ENCODE results near the gene TAS1R2.
"Not testable (repeated sequence)": the region's sequence is repeated elsewhere in the genome, so short reads cannot be mapped to it uniquely, and the experiment has no call there.

TAS1R2 gene

DNA sequence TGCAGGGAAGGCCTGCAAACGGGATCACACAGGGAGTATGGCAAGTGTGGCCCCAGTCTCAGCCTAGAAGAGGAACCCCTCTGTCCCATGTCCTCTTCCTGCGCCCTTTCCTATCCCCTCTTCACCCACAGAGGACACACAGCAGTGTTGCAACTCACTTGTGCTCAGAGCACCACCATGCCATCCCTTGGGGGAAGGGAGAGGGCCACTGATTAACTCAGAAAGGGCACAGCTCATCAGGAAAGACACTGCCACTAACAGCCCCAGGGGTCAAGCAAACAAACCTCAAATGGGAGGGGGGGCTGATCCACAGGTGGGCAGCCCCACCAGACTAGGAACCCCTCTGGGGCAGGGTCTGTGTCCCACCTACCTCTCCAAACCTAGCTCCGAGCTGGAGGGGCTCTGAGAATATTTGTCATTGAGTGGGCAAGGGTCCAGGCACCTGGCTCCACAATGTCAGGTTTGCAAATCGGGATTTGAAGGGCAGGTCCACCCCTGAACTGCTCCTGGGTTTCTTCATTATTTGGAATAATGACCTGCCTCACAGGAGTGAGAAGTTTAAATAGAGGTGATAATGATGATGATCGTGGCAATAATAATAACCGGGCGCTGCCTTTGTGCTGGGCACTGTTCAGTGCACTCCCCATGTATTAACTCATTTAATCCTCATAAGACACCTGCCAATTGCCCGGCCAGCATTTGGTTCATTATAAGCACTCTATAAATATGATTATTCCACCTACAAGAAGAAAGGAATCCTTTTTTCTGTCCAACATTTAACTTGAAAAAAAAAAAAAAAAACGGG, 41.9 kb upstream of the TAS1R2 start:
- H3K9me3 ChIP-seq (replicated peaks in 1 of 11): no peaks in the 10 kb centered on the region
- no peak for TF ChIP-seq Cebpa-rat (IDR thresholded peaks at IDR 0.05)
- H3K4me2 ChIP-seq: peak overlapping the region; percentile 86 to 98 (median 94)
- peaks cover 0 to 23% (median 8%) of the 10 kb centered on the region in 11 experiments; a peak in 9 of 22 replicates for H3K36me3 ChIP-seq
- H3K9ac ChIP-seq: peak overlapping the region; percentile 84 to 97 (median 90); a peak in 20 of 22 replicates
- H4K20me1 ChIP-seq: peaks cover 0 to 17% (median 7%) of the 10 kb centered on the region in 11 experiments; a peak in 7 of 22 replicates
- no peaks in the 10 kb centered on the region for H3K27me3 ChIP-seq
- peak overlapping the region; percentile 75 to 95 (median 89) for H3K4me3 ChIP-seq
- H3K4me1 ChIP-seq: peaks cover 42 to 70% (median 68%) of the 10 kb centered on the region in 10 experiments
- H3K27ac ChIP-seq: peak overlapping the region in 5 of 11 experiments; percentile 11 to 98 (median 89); a peak in 6 of 22 replicates

DNA sequence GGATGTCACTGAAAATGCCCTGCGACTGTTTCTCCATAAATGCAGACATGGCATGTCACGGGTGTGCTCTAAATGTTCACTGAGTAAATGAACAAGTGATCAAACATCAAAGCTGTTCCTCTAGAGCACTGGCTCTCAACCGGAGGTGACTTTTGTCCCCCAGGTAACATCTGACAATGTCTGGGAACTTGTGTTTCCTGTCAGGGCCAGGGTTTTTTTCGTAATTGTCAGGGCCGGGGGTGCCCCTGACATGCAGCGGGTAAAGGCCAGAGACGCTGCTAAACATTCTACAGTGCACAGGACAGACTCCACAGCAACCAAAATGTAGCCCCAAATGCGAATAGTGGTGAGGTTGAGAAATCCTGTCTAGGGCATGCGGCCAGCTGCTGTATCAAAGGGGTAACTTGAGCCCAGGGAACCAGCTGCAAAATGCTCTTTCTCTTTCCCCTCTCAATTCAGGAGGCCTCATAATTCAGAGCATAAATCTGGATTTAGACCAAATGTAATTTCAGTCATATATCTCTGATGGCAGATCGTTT, 40.9 kb upstream of the TAS1R2 start:
- Histone ChIP-seq H3K4me1 (peaks cover 36 to 65% (median 58%) of the 10 kb centered on the region in 10 experiments), H3K36me3 (peaks cover 0 to 30% (median 8%) of the 10 kb centered on the region in 11 experiments; a peak in 11 of 22 replicates), H3K9me3 (replicated peaks in 1 of 11) (no peaks in the 10 kb centered on the region), H3K27me3 (no peaks in the 10 kb centered on the region), H4K20me1 (peaks cover 0 to 17% (median 7%) of the 10 kb centered on the region in 11 experiments; a peak in 8 of 22 replicates), H3K4me2 (peak overlapping the region; percentile 86 to 98 (median 94); a peak in 21 of 22 replicates), H3K27ac (peak overlapping the region in 3 of 11 experiments; percentile 10 to 95 (median 11); a peak in 5 of 22 replicates), H3K4me3 (peak overlapping the region in 2 of 10 experiments; percentile 87 to 89; a peak in 2 of 20 replicates), H3K9ac (peak overlapping the region in 6 of 11 experiments; percentile 84 to 97 (median 92); a peak in 9 of 22 replicates)
- TF ChIP-seq Cebpa-rat (IDR thresholded peaks at IDR 0.05): no peak; a peak in 1 of 22 replicates

DNA sequence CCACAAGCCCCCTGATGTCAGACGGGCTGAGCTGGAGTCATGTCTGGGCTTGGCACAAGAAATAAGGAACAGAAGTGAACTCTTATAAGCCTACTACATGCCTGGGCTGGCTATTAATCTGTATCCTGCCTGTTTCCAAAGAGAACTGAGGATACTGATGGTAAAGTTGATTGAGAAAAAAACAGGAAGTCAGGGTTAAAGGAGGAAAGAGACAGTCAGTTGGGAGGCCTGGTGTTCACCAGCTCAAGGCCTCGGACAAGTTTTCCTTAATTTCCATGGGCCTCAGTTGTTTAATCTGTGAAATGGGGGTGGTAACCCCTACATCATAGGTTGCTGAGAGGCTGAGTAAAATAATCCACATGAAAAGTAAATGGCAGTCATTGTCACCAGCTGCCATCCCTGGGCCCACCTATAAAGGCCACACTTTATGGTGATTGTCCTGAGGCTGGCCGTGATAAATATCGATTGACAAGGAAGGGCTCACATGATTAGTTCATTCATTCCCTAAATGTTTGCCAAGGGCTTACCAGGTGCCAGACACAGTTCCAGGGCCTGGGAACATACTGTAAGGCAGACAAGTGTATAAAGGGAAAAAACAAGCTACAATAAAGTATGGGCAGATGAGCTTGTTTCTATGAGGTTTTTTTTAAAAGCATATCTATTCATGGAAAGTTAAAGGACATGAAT, 40.0 kb upstream of the TAS1R2 start:
- H3K4me3 ChIP-seq: no peak overlapping the region
- H4K20me1 ChIP-seq: peaks cover 0 to 21% (median 7%) of the 10 kb centered on the region in 11 experiments; a peak in 8 of 22 replicates
- H3K27ac ChIP-seq: peak overlapping the region in 2 of 11 experiments; percentile 0 to 11; a peak in 1 of 22 replicates
- H3K4me2 ChIP-seq: peak overlapping the region; percentile 41 to 95 (median 54); a peak in 19 of 22 replicates
- TF ChIP-seq Cebpa-rat (IDR thresholded peaks at IDR 0.05): no peak
- no peaks in the 10 kb centered on the region for H3K9me3 ChIP-seq (replicated peaks in 1 of 11)
- H3K4me1 ChIP-seq: peaks cover 42 to 64% (median 55%) of the 10 kb centered on the region in 10 experiments
- no peaks in the 10 kb centered on the region for H3K27me3 ChIP-seq
- peaks cover 0 to 36% (median 8%) of the 10 kb centered on the region in 11 experiments; a peak in 11 of 22 replicates for H3K36me3 ChIP-seq
- peak overlapping the region in 2 of 11 experiments; percentile 29 to 84; a peak in 2 of 22 replicates for H3K9ac ChIP-seq

DNA sequence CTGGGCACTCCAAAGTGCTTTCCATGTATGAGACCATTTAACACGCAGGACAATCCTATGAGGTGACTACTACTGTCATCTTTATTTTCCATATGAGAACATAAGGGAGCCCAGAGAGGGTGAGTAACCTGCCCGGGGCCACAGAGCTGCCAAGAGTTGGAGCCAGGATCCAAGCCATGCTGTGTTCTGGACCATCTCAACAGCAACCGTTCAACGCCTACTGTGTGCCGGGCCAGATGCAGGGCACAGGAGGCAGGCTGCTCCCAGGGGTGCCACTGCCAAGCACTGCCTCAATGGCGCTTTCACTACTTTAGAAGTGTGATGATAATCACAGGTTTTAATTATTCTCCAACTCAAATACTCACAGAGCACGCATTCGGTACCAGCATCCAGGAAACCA, 39.1 kb upstream of the TAS1R2 start:
- 0 out of 22 replicates have a peak overlapping the region, but pooled peaks of 1 of the 11 experiments have one; percentile 29 for H3K9ac ChIP-seq
- no peak for TF ChIP-seq Cebpa-rat (IDR thresholded peaks at IDR 0.05)
- H4K20me1 ChIP-seq: peaks cover 0 to 21% (median 7%) of the 10 kb centered on the region in 11 experiments; a peak in 8 of 22 replicates
- no peaks in the 10 kb centered on the region for H3K9me3 ChIP-seq (replicated peaks in 1 of 11)
- no peak overlapping the region for H3K27ac ChIP-seq
- H3K4me2 ChIP-seq: peak overlapping the region in 5 of 11 experiments; percentile 8 to 95 (median 91); a peak in 5 of 22 replicates
- no peak overlapping the region for H3K4me3 ChIP-seq
- H3K27me3 ChIP-seq: no peaks in the 10 kb centered on the region
- peaks cover 0 to 36% (median 8%) of the 10 kb centered on the region in 11 experiments; a peak in 11 of 22 replicates for H3K36me3 ChIP-seq
- peaks cover 40 to 56% (median 51%) of the 10 kb centered on the region in 10 experiments for H3K4me1 ChIP-seq

DNA sequence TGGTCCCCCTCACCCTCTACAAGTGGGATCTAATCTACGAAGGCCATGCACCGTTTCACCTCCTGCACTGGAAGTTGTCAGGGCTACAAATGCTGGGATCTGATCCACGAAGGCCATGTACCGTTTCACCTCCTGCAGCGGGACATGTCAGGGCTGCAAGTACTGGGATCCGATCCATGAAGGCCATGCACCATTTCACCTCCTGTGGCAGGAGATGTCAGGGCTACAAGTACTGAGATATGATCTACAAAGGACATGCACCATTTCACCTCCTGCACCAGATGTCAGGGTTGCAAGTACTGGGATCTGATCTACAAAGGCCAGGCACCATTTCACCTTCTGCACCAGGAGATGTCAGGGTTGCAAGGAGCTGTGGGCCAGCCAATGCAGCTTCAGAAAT, 35.9 kb upstream of the TAS1R2 start:
- peaks cover 0 to 20% (median 5%) of the 10 kb centered on the region in 11 experiments; a peak in 6 of 22 replicates for H4K20me1 ChIP-seq
- no peaks in the 10 kb centered on the region for H3K9me3 ChIP-seq (replicated peaks in 1 of 11)
- H3K36me3 ChIP-seq: peaks cover 0 to 36% (median 8%) of the 10 kb centered on the region in 11 experiments; a peak in 11 of 22 replicates
- TF ChIP-seq Cebpa-rat (IDR thresholded peaks at IDR 0.05): no peak
- H3K4me1 ChIP-seq: peaks cover 33 to 55% (median 43%) of the 10 kb centered on the region in 10 experiments
- no peak overlapping the region for H3K4me3 ChIP-seq
- H3K27me3 ChIP-seq: no peaks in the 10 kb centered on the region
- H3K4me2 ChIP-seq: no peak overlapping the region
- H3K9ac ChIP-seq: no peak overlapping the region
- no peak overlapping the region for H3K27ac ChIP-seq

DNA sequence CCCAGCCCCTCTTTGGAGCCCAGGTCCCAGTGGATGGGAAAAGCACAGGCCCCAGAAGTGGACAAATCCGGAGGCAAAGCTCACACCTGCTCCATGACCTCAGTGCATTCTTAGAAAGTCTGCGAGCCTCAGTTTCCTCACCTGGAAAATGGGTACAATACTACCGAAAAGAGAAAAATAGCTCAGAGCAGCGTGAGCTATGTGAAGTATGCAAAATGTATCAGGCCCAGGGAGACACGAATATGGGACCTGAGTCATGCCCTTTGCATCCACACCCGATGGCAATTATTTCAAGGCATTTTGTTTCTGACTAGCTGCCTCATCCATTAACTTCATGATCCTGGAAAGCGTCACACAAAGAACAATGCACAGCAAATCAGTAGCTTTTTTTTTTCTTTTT, 33.7 kb upstream of the TAS1R2 start:
- Histone ChIP-seq H3K27me3 (no peaks in the 10 kb centered on the region), H3K27ac (no peak overlapping the region), H3K9ac (no peak overlapping the region), H3K4me1 (peaks cover 16 to 36% (median 28%) of the 10 kb centered on the region in 10 experiments), H3K4me3 (no peak overlapping the region), H4K20me1 (peaks cover 0 to 30% (median 6%) of the 10 kb centered on the region in 11 experiments; a peak in 7 of 22 replicates), H3K4me2 (no peak overlapping the region), H3K9me3 (replicated peaks in 1 of 11) (no peaks in the 10 kb centered on the region), H3K36me3 (peaks cover 0 to 40% (median 15%) of the 10 kb centered on the region in 11 experiments; a peak in 14 of 22 replicates)
- no peak for TF ChIP-seq Cebpa-rat (IDR thresholded peaks at IDR 0.05)

DNA sequence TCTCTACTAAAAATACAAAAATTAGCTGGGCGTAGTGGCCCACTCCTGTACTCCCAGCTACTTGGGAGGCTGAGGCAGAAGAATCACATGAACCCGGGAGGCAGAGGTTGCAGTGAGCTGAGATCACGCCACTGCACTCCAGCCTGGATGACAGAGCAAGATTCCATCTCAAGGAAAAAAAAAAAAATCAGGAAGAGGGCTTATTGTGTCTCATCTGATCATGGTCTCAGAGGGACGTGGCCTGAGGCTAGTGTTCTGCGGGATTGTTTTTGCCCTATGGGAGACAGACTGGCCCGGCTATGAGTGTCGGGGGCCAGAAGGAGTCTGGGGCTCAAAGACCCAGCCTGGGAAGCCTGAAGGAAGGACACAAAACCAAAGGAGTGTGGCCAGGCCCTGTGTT, 32.4 kb upstream of the TAS1R2 start:
- H3K9me3 ChIP-seq (replicated peaks in 1 of 11); H3K27me3 ChIP-seq; H3K4me3 ChIP-seq; H3K27ac ChIP-seq: not testable (repeated sequence)
- Histone ChIP-seq H4K20me1 (peaks cover 0 to 30% (median 6%) of the 10 kb centered on the region in 11 experiments; a peak in 7 of 22 replicates), H3K36me3 (peaks cover 0 to 34% (median 11%) of the 10 kb centered on the region in 11 experiments; a peak in 12 of 22 replicates), H3K9ac (peak overlapping the region in 4 of 11 experiments; percentile 2 to 57 (median 32); a peak in 3 of 22 replicates), H3K4me2 (peak overlapping the region; percentile 10 to 53 (median 36); a peak in 16 of 22 replicates), H3K4me1 (peaks cover 16 to 36% (median 28%) of the 10 kb centered on the region in 10 experiments)

DNA sequence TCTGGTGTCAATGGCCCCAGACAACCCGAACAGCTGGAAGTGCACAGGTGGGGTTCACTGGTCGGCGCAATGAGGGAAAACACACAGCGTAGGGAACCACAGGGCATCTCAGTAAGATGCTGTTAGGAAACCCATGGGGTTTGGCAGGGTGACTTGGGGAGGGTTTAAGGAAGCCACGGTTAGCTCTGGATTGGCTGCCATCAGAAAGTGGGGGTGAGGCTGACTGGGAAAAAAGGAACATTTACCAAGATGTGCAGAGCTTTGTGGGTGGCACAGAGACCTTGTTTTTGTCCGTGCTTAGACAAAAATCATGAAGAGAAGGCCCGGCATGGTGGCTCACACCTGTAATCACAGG, 31.9 kb upstream of the TAS1R2 start:
- no peaks in the 10 kb centered on the region for H3K9me3 ChIP-seq (replicated peaks in 1 of 11)
- H3K9ac ChIP-seq: no peak overlapping the region
- H3K27me3 ChIP-seq: no peaks in the 10 kb centered on the region
- peak overlapping the region; percentile 10 to 53 (median 36); a peak in 17 of 22 replicates for H3K4me2 ChIP-seq
- H3K27ac ChIP-seq: no peak overlapping the region
- peaks cover 0 to 34% (median 11%) of the 10 kb centered on the region in 11 experiments; a peak in 12 of 22 replicates for H3K36me3 ChIP-seq
- TF ChIP-seq Cebpa-rat (IDR thresholded peaks at IDR 0.05): no peak
- peaks cover 0 to 30% (median 6%) of the 10 kb centered on the region in 11 experiments; a peak in 7 of 22 replicates for H4K20me1 ChIP-seq
- no peak overlapping the region for H3K4me3 ChIP-seq
- peaks cover 16 to 36% (median 28%) of the 10 kb centered on the region in 10 experiments for H3K4me1 ChIP-seq

Data from BLaER1 treated with 17β-estradiol and CSF1 and Interleukin-3, amounts not matched to agents 10 nM and 100 nM (cell line).